CD4-positive, CD25-positive, alpha-beta regulatory T cell (primary cell): ENCODE results near the gene SCLY. TPM values are rescaled to one million over a fixed set of nuclear protein-coding genes. Genes with fewer than 3 reads are reported as not detected.

ENCODE experiments used
- ATAC-seq, 2 donors: fragments of 150-1000 bp; cut with Tn5 transposase; one replicate each; pipeline ENCODE4 v1.10.0; 2021; ENCODE audit warnings: low read depth in 2 of 2, moderate number of reproducible peaks in 2 of 2, moderate library complexity in 1 of 2
- DNase-seq, 3 donors: peaks; one replicate each; pipeline versions ENCODE4 v3.0.0 to v3.0.0-alpha.2; 2012 to 2022; ENCODE audit warnings: mixed read lengths in 1 of 3
- H3K27ac ChIP-seq: one replicate; pipeline ENCODE4 v1.7.0; 2013; ENCODE audit warnings: mild to moderate bottlenecking, low read length; ENCODE audit not compliant: insufficient read depth, poor library complexity, severe bottlenecking
- H3K27me3 ChIP-seq: one replicate; pipeline ENCODE4 v1.7.0; 2013; ENCODE audit warnings: low read length; ENCODE audit not compliant: control insufficient read depth, insufficient read depth
- H3K36me3 ChIP-seq: one replicate; pipeline ENCODE4 v1.7.0; 2013; ENCODE audit warnings: mild to moderate bottlenecking, low read length, moderate library complexity; ENCODE audit not compliant: control insufficient read depth, insufficient read depth
- H3K4me1 ChIP-seq: 2 replicates; pipeline ENCODE4 v1.7.0; 2013; ENCODE audit warnings: mild to moderate bottlenecking, low read length; ENCODE audit not compliant: insufficient read depth, control insufficient read depth, poor library complexity, severe bottlenecking
- H3K4me3 ChIP-seq: one replicate; pipeline ENCODE4 v1.7.0; 2013; ENCODE audit warnings: low read depth, mild to moderate bottlenecking, low read length, moderate library complexity
- H3K9me3 ChIP-seq, 2 experiments: 1 replicate in 1 of 2; 2 replicates in 1 of 2; pipeline ENCODE4 v1.7.0; 2013; ENCODE audit warnings: low read length in 2 of 2, mild to moderate bottlenecking in 1 of 2, moderate library complexity in 1 of 2; ENCODE audit not compliant: control insufficient read depth in 2 of 2
- H3K27ac Mint-ChIP-seq, 3 donors: one replicate each; pipeline ENCODE4 v1.8.0; 2020 to 2022; ENCODE audit warnings: mild to moderate bottlenecking in 3 of 3, mixed read lengths in 3 of 3, moderate library complexity in 2 of 3
- H3K27me3 Mint-ChIP-seq: one replicate; pipeline ENCODE4 v1.8.0; 2022; ENCODE audit warnings: mild to moderate bottlenecking, mixed read lengths
- H3K36me3 Mint-ChIP-seq: one replicate; pipeline ENCODE4 v1.8.0; 2020; ENCODE audit warnings: mixed read lengths
- H3K4me1 Mint-ChIP-seq, 4 donors: one replicate each; pipeline ENCODE4 v1.8.0; 2020 to 2022; ENCODE audit warnings: mixed read lengths in 4 of 4, mild to moderate bottlenecking in 1 of 4
- H3K4me3 Mint-ChIP-seq, 4 donors: one replicate each; pipeline ENCODE4 v1.8.0; 2020 to 2022; ENCODE audit warnings: mild to moderate bottlenecking in 4 of 4, mixed read lengths in 4 of 4, moderate library complexity in 3 of 4
- H3K9me3 Mint-ChIP-seq, 7 donors: one replicate each; pipeline ENCODE4 v1.8.0; 2020 to 2022; ENCODE audit warnings: mixed read lengths in 7 of 7, mild to moderate bottlenecking in 3 of 7, moderate library complexity in 2 of 7
- polyA plus RNA-seq, 4 donors: library from polyadenylated mRNA; unstranded; fragments of 300-500 nt; fragmentation: Illumina TruSeq; gene quantifications; one replicate each; pipeline ENCODE4 v1.2.3, GENCODE V29; 2021
- total RNA-seq: library from RNA; stranded (reverse); gene quantifications from one replicate; pipeline ENCODE4 v1.2.3, GENCODE V29; 2022

SCLY gene
- total and polyA plus RNA-seq, 5 donors from 2014 or later, result 10.3 to 17.8 (median 15.6) TPM

DNA sequence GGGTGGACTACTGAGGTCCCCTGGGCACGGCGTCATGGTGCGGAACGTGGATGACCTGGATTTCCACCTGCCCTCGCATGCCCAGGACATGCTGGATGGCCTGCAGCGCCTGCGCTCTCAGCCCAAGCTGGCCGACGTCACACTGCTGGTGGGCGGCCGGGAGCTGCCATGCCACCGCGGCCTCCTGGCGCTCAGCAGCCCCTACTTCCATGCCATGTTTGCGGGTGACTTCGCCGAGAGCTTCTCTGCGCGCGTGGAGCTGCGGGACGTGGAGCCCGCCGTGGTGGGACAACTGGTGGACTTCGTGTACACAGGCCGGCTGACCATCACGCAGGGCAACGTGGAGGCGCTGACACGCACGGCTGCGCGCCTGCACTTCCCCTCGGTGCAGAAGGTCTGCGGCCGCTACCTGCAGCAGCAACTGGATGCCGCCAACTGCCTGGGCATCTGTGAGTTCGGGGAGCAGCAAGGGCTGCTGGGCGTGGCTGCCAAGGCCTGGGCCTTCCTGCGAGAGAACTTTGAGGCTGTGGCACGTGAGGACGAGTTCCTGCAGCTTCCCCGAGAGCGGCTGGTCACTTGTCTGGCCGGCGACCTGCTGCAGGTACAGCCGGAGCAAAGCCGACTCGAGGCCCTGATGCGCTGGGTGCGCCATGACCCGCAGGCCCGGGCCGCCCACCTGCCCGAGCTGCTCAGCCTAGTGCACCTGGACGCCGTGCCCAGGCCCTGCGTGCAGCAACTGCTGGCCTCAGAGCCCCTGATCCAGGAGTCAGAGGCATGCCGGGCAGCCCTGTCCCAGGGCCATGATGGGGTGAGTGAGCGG, 80.1 kb downstream of the SCLY start:
- H3K4me1 Mint-ChIP-seq, result peaks cover 0 to 5% (median 1%) of the 10 kb centered on the region in 4 donors
- DNase-seq (no peak), ATAC-seq (no peak)
- no peak overlapping the region for H3K4me3 ChIP-seq
- no peaks in the 10 kb centered on the region for H3K27me3 Mint-ChIP-seq
- H3K9me3 Mint-ChIP-seq, result peaks cover 0 to 2% (median 0%) of the 10 kb centered on the region in 7 donors
- H3K36me3 ChIP-seq, result no peaks in the 10 kb centered on the region
- H3K36me3 Mint-ChIP-seq, result no peaks in the 10 kb centered on the region
- no peak overlapping the region for H3K27ac Mint-ChIP-seq
- no peak overlapping the region for H3K27ac ChIP-seq
- H3K9me3 ChIP-seq, result no peaks in the 10 kb centered on the region
- no peak overlapping the region for H3K4me3 Mint-ChIP-seq
- H3K27me3 ChIP-seq, result no peaks in the 10 kb centered on the region
- H3K4me1 ChIP-seq, result peaks cover 6% of the 10 kb centered on the region

DNA sequence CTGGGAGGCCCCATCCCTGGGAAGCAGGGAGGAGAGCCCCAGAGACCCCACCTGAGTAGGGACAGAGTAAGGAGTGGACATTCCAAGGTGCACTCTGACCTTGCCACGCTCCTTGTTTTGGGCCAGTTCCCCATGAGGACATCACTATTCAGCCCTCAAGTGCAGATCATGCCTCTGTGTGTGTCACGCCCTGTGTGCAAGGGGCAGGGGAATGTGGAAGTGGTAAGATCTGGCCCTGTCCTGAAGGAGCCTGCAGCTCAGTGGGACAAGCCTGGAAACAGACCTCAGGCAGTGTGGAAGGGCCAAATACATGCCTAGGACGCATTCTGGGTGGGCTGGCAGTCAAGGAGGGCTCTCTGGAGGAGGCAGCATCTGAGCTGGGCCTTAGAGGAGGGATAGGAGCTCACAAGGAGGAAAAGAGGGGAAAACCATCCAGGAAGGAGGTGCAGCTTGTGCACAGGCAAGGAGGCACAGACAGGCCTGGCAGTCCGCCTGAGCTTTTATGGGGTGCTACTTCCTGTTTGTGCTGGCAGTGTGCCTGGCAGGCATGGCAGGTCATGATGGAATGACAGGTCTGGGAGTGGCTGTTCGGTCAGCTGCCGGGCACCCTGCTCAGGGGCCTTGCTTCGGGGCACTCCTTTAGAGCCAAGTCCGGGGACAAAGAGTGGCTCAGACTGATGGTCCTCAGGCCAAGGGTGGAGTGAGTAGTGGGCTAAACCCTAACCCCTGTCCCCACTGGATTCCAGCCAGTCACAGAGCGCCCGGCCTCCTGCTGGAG, 80.9 kb downstream of the SCLY start:
- Histone ChIP-seq H3K27ac (no peak overlapping the region), H3K9me3 (no peaks in the 10 kb centered on the region), H3K4me3 (no peak overlapping the region), H3K36me3 (no peaks in the 10 kb centered on the region), H3K4me1 (peaks cover 6% of the 10 kb centered on the region), H3K27me3 (no peaks in the 10 kb centered on the region)
- DNase-seq, result no peak
- peaks cover 0 to 5% (median 1%) of the 10 kb centered on the region in 4 donors for H3K4me1 Mint-ChIP-seq
- no peaks in the 10 kb centered on the region for H3K36me3 Mint-ChIP-seq
- peaks cover 0 to 2% (median 0%) of the 10 kb centered on the region in 7 donors for H3K9me3 Mint-ChIP-seq
- ATAC-seq, result no peak
- H3K27me3 Mint-ChIP-seq, result no peaks in the 10 kb centered on the region
- no peak overlapping the region for H3K4me3 Mint-ChIP-seq
- no peak overlapping the region for H3K27ac Mint-ChIP-seq

DNA sequence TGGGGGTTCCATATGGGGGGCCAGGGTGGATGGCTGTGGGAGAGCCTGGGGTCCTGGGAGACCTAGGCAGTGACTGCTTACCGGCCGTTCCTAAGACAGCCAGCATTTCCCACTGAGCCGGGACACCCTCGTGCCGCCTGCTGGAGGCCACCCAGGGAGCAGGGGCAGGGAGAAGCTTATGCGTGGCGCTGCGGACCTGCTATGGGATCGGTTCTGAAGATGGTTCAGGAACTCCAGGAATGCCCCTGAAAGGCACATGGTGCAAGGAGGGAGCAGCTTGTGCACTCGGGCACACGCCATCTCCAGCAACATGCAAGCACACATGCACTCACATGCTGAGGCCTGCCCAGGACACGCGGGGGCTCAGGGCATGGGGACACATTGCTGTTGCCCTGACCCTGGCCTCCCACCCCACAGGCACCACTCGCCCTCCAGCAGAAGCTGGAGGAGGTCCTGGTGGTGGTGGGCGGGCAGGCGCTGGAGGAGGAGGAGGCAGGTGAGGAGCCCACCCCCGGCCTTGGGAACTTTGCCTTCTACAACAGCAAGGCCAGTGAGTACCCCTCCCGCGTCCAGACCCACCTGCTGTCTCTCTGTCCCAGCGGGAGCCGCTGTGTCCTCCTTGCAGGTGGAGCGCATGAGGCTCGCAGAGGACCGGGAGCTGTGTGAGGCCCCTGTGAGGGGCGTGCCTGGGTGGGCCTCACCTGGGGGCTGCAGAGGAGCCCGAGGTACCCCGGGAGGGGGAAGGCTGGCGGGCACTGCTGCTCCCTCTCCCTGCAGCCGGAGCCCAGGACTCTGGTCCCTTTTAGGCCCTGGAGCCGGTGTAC, 81.8 kb downstream of the SCLY start:
- ATAC-seq (no peak), DNase-seq (no peak)
- no peaks in the 10 kb centered on the region for H3K27me3 ChIP-seq
- no peak overlapping the region for H3K27ac ChIP-seq
- no peaks in the 10 kb centered on the region for H3K9me3 ChIP-seq
- Mint-ChIP-seq H3K36me3 (no peaks in the 10 kb centered on the region), H3K4me3 (no peak overlapping the region), H3K27ac (no peak overlapping the region), H3K27me3 (no peaks in the 10 kb centered on the region), H3K9me3 (peaks cover 0 to 2% (median 0%) of the 10 kb centered on the region in 7 donors), H3K4me1 (peaks cover 0 to 5% (median 1%) of the 10 kb centered on the region in 4 donors)
- no peaks in the 10 kb centered on the region for H3K36me3 ChIP-seq
- H3K4me3 ChIP-seq, result no peak overlapping the region
- H3K4me1 ChIP-seq, result peaks cover 6% of the 10 kb centered on the region

DNA sequence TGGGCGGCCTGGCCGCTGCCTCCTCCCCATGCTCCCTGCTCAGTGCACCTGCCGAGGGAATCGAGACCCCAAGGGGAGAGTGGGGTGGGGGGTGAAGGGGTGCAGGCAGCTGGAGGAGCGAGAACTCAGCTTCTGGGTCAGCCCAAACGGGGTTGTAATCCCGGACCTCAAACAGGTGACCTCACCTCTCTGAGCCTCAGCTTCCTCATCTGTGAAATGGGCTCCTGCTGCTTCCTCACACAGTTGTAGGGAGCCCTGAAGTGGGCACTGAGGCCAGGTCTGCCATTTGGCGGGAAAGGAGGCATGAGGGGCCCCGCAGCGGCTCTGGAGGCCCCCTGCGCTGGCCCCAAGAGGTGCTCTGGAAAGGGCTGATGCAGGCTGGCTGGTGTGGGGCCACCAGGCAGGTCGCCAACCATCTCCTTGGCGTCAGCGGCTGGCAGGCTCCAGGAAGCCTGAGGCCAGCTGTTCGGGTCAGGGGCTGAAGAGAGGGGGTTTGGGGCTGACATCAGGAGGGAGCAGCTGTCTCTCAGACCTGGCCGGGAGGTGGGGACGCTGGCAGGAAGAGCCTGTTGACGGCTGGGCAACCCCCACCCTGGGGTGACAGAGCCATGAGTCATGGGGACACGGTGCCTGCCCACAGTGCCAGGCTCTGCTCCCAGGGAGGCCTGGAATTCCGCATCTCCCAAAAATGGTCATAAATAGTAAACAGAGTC, 82.6 kb downstream of the SCLY start:
- Histone ChIP-seq H3K4me1 (peaks cover 6% of the 10 kb centered on the region), H3K36me3 (no peaks in the 10 kb centered on the region), H3K9me3 (no peaks in the 10 kb centered on the region), H3K27ac (no peak overlapping the region), H3K27me3 (no peaks in the 10 kb centered on the region), H3K4me3 (no peak overlapping the region)
- Mint-ChIP-seq H3K36me3 (no peaks in the 10 kb centered on the region), H3K4me3 (no peak overlapping the region), H3K27me3 (no peaks in the 10 kb centered on the region), H3K9me3 (peaks cover 0 to 2% (median 0%) of the 10 kb centered on the region in 7 donors), H3K4me1 (peaks cover 0 to 5% (median 1%) of the 10 kb centered on the region in 4 donors), H3K27ac (no peak overlapping the region)
- ATAC-seq (no peak), DNase-seq (no peak)

DNA sequence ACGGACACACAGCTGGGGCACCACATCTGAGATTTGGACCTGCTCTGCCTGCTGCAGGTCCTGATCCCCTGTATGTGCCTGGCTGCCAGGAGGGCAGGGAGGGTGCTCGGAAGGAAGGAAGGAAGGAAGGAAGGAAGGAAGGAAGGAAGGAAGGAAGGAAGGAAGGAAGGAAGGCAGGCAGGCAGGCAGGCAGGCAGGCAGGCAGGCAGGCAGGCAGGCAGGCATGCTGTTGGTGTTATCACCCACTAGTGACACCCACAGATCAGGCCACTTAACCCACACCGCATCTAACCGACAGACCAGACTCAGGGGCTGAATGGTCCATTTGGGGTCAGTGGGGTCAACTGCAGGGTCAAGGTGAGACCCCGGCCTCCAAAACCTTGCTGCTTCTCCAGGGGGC, 83.5 kb downstream of the SCLY start:
- H3K4me1 Mint-ChIP-seq, result peaks cover 0 to 5% (median 1%) of the 10 kb centered on the region in 4 donors

DNA sequence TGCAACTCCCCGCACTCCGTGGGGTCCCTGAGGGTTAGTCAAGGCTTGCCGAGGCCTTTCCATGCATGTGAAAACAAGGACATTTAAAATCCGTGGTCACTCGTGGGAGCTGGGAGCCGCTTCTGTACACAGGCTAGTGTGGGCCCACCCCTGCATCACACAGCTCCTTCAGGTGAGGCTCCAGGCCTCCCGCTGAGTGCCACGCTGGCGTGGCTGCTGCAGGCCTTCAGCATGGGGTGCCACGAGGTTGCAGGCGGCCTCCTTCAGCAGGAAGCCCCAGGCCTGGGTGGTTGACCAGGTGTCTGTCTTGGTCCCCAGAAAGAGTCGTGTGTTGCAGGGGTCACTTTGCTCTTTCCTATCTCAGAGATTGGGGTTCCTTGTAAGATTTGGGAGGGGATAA, 84.2 kb downstream of the SCLY start:
- Histone ChIP-seq H3K9me3 (no peaks in the 10 kb centered on the region), H3K4me3 (no peak overlapping the region), H3K27ac (no peak overlapping the region), H3K4me1 (no peaks in the 10 kb centered on the region), H3K27me3 (no peaks in the 10 kb centered on the region), H3K36me3 (no peaks in the 10 kb centered on the region)
- Mint-ChIP-seq H3K27ac (no peak overlapping the region), H3K4me1 (peaks cover 0 to 5% (median 1%) of the 10 kb centered on the region in 4 donors), H3K27me3 (no peaks in the 10 kb centered on the region), H3K4me3 (no peak overlapping the region), H3K9me3 (peaks cover 0 to 2% (median 0%) of the 10 kb centered on the region in 7 donors), H3K36me3 (no peaks in the 10 kb centered on the region)
- no peak for DNase-seq
- no peak for ATAC-seq

More for the DNA sequence above, 83.5 kb downstream of the SCLY start:
- no peaks in the 10 kb centered on the region for H3K36me3 Mint-ChIP-seq
- Histone ChIP-seq H3K27ac (no peak overlapping the region), H3K4me3 (no peak overlapping the region), H3K36me3 (no peaks in the 10 kb centered on the region), H3K27me3 (no peaks in the 10 kb centered on the region), H3K4me1 (peaks cover 4% of the 10 kb centered on the region), H3K9me3 (no peaks in the 10 kb centered on the region)
- ATAC-seq, result no peak
- no peak for DNase-seq
- peaks cover 0 to 2% (median 0%) of the 10 kb centered on the region in 7 donors for H3K9me3 Mint-ChIP-seq
- no peak overlapping the region for H3K4me3 Mint-ChIP-seq
- no peak overlapping the region for H3K27ac Mint-ChIP-seq
- H3K27me3 Mint-ChIP-seq, result no peaks in the 10 kb centered on the region

DNA sequence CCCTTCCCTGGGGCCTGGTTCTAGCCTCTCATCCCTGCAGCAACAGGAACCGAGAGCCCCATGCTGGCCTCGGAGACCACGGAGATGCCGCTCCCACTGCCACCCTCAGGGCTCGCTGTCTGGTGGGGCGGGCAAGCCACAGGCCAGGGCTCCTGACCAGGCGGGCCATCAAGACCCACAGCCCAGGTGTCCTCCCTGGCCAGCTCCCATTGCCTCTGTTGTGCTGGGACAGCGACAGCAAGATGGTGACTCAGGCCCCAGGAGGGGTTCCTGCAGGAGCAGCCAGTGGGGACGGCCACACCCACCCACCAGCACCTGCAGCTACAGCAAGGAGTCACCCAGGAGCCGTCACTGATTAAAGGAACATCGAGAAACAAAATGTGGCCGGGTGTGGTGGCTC, 85.0 kb downstream of the SCLY start:
- ATAC-seq, result no peak
- no peaks in the 10 kb centered on the region for H3K4me1 ChIP-seq
- no peaks in the 10 kb centered on the region for H3K36me3 Mint-ChIP-seq

More for the DNA sequence above, 85.0 kb downstream of the SCLY start:
- H3K27me3 Mint-ChIP-seq, result no peaks in the 10 kb centered on the region
- H3K36me3 ChIP-seq, result no peaks in the 10 kb centered on the region
- DNase-seq, result no peak
- no peaks in the 10 kb centered on the region for H3K27me3 ChIP-seq
- no peak overlapping the region for H3K27ac Mint-ChIP-seq
- no peak overlapping the region for H3K27ac ChIP-seq
- peaks cover 0 to 5% (median 1%) of the 10 kb centered on the region in 4 donors for H3K4me1 Mint-ChIP-seq
- no peaks in the 10 kb centered on the region for H3K9me3 ChIP-seq
- no peak overlapping the region for H3K4me3 ChIP-seq
- H3K4me3 Mint-ChIP-seq, result no peak overlapping the region
- H3K9me3 Mint-ChIP-seq, result peaks cover 0 to 2% (median 0%) of the 10 kb centered on the region in 7 donors
